Fibroblast of lung (primary cell): Measurements from ENCODE around the gene MCTP1. TPM values are rescaled to one million over a fixed set of nuclear protein-coding genes. Genes with fewer than 3 reads are reported as not detected.

Source experiments
- DNase-seq, 2 donors: peaks; one replicate each; pipeline versions ENCODE4 v3.0.0 to v3.0.0-alpha.2; 2010; ENCODE audit warnings: low read depth in 2 of 2
- H2AFZ ChIP-seq: 2 replicates; pipeline ENCODE4 v1.5.1; 2012; ENCODE audit warnings: low read length, control low read depth, inconsistent platforms
- H3K27ac ChIP-seq: 2 replicates; pipeline ENCODE4 v1.5.1; 2011; ENCODE audit warnings: low read length, control low read depth; ENCODE audit not compliant: insufficient read depth
- H3K27me3 ChIP-seq: 2 replicates; pipeline ENCODE4 v1.5.1; 2011; ENCODE audit warnings: mild to moderate bottlenecking, low read length; ENCODE audit not compliant: control insufficient read depth, insufficient read depth
- H3K36me3 ChIP-seq: 2 replicates; pipeline ENCODE4 v1.5.1; 2011; ENCODE audit warnings: low read length; ENCODE audit not compliant: control insufficient read depth, insufficient read depth
- H3K4me1 ChIP-seq: 2 replicates; pipeline ENCODE4 v1.5.1; 2011; ENCODE audit warnings: low read length; ENCODE audit not compliant: control insufficient read depth, insufficient read depth; ENCODE audit errors: extremely low read depth
- H3K4me2 ChIP-seq: 2 replicates; pipeline ENCODE4 v1.5.1; 2011; ENCODE audit warnings: low read length, control low read depth; ENCODE audit not compliant: insufficient read depth; ENCODE audit errors: extremely low read depth
- H3K4me3 ChIP-seq, 4 experiments: fragments of 200-600 bp in 1 of 4; sonication (generic) in 1 of 4; replicated peaks in 1 of 4; 2 replicates each; pipeline ENCODE4 v1.5.1; 2011 to 2016; ENCODE audit warnings: low read length in 4 of 4, low read depth in 3 of 4, mild to moderate bottlenecking in 3 of 4, control low read depth in 2 of 4, inconsistent platforms in 1 of 4, mixed read lengths in 1 of 4; ENCODE audit not compliant: insufficient read depth in 1 of 4; ENCODE audit errors: control extremely low read depth in 1 of 4
- H3K79me2 ChIP-seq: 2 replicates; pipeline ENCODE4 v1.5.1; 2012; ENCODE audit warnings: mild to moderate bottlenecking, low read length, inconsistent platforms; ENCODE audit not compliant: control insufficient read depth, insufficient read depth
- H3K9ac ChIP-seq: 2 replicates; pipeline ENCODE4 v1.5.1; 2011; ENCODE audit warnings: mild to moderate bottlenecking, low read length, control low read depth; ENCODE audit not compliant: insufficient read depth
- H3K9me3 ChIP-seq: 2 replicates; pipeline ENCODE4 v1.5.1; 2012; ENCODE audit warnings: low read depth, low read length; ENCODE audit not compliant: control insufficient read depth, insufficient read depth
- H4K20me1 ChIP-seq: 2 replicates; pipeline ENCODE4 v1.5.1; 2011; ENCODE audit warnings: low read length; ENCODE audit not compliant: control insufficient read depth, insufficient read depth; ENCODE audit errors: extremely low read depth
- CTCF ChIP-seq, 2 donors: IDR thresholded peaks in 1 of 2; conservative IDR thresholded peaks in 1 of 2; 1 replicate in 1 of 2; 2 replicates in 1 of 2; pipeline ENCODE4 v1.5.1; 2011 to 2012; ENCODE audit warnings: low read length in 2 of 2, control low read depth in 1 of 2, inconsistent platforms in 1 of 2, low read depth in 1 of 2, mild to moderate bottlenecking in 1 of 2
- EZH2 ChIP-seq: IDR thresholded peaks from 2 replicates; pipeline ENCODE4 v1.5.1; 2012; ENCODE audit warnings: low read length, control low read depth, mild to moderate bottlenecking; ENCODE audit errors: missing control alignments
- polyA minus RNA-seq: library from RNA; depleted of rRNA, polyadenylated mRNA; stranded (reverse); fragments of >200 nt; gene quantifications from 2 replicates; pipeline ENCODE4 v1.2.3, GENCODE V29; 2011; ENCODE audit warnings: low replicate concordance
- polyA plus RNA-seq, 2 donors: library from polyadenylated mRNA; depleted of rRNA in 1 of 2; stranded (reverse) in 1 of 2; unstranded in 1 of 2; fragments of >200 nt; gene quantifications; 2 replicates each; pipeline ENCODE4 v1.2.1, GENCODE V29; 2011 to 2012; ENCODE audit warnings: missing spikeins in 1 of 2
- total RNA-seq: library from RNA; depleted of rRNA; stranded (reverse); fragments of >200 nt; gene quantifications from 2 replicates; pipeline ENCODE4 v1.2.1, GENCODE V29; 2014

MCTP1 gene
- total RNA-seq (3.6 and 7.9 TPM in 2 replicates), polyA plus RNA-seq (0.78 and 4.2 TPM in 2 replicates), polyA minus RNA-seq (0.22 TPM in 1 of 2 replicates, not detected in the other)
- 0.78 and 3.5 TPM in 2 replicates for polyA plus RNA-seq (2012)

DNA sequence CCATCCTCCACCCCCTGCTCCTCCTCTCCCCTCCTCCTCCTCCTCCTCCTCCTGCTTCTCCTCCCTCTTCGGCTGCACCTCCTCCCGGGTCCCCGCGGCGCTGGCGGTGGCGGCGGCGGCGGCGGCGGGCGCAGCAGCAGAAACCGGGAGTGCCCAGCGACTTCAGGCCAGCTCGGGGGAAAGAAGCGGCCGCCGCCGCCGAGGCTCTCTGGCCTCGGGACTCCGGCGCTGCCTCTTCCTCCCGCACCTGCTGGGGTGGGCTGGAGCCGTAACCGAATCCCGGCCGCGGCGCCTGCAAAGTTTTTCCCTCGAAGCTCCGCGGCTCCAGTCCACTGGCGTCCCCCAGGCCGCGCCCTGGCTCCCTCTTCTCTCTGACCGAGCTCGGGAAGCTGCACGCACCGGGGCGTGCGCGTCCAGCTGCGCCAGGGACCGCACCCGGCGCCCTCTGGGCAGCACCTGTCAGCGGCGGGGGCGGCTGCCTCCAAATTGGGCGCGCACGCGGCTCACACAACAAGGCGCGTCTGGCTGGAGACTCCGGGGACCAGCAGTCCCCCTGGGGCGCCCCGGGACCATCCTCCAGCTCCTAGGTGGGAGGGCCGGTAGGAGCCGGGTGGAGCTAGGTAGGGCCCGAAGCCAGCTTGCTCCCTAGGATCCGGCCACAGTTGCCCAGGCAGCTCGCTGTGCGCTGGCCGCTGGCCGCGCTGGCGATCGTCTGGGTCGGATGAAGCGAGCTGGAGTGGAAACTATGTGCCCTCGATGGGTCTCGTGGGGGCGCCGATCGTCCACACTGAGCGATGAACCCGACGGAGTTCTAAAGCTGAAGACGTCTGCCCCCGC, at the start of gene MCTP1:
MCTP1 (minus strand) TSS at position 523 of the 837 bp plus-strand sequence.
- no peak within 1 kb of the TSS for H3K27ac ChIP-seq
- peak in 1 of 2 donors; percentile 25 for DNase-seq
- H3K9me3 ChIP-seq = no peaks in the 10 kb centered on the region
- H3K4me2 ChIP-seq = peak within 1 kb of the TSS; percentile 90
- no peaks in the 10 kb centered on the region for H3K36me3 ChIP-seq
- H3K79me2 ChIP-seq = no peaks in the 10 kb centered on the region
- peaks cover 25% of the 10 kb centered on the region for H3K27me3 ChIP-seq
- TF ChIP-seq EZH2 = peak; percentile 60
- no peak for TF ChIP-seq CTCF (conservative IDR thresholded peaks at IDR 0.05 in 1 of 2, IDR thresholded peaks at IDR 0.05 in 1 of 2; ENCODE audit: low read depth in 1 of 2, low read length in 2 of 2)
- H3K4me1 ChIP-seq = no peaks in the 10 kb centered on the region
- H3K4me3 ChIP-seq = peak within 1 kb of the TSS; percentile 40 to 57 (median 47)
- H3K9ac ChIP-seq = no peak within 1 kb of the TSS
- H4K20me1 ChIP-seq = no peaks in the 10 kb centered on the region
- H2AFZ ChIP-seq = peak within 1 kb of the TSS; percentile 45

DNA sequence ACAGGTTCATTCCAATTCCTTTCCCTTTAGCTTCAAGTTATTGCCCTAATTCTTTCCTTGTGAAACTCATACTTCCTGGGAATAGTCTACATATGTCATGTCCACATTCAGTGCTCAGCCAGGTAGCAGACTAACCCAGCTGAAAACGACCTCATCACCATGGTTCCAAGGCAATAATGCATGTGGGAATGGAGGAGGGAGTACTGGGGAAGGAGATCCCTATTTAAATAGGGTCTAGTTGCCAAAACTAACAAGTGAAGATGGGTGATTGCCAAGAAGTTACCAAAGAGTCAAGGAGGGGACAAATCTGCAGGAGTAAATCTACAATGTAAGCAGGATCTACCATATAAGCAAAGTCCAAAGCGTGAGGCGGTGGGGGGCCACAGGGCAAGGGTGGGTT, 47.3 kb upstream of the MCTP1 start:
- no peaks in the 10 kb centered on the region for H3K79me2 ChIP-seq
- H3K4me3 ChIP-seq = no peak overlapping the region
- H3K27ac ChIP-seq = no peak overlapping the region
- H2AFZ ChIP-seq = no peak overlapping the region
- no peaks in the 10 kb centered on the region for H3K4me1 ChIP-seq
- H3K4me2 ChIP-seq = no peak overlapping the region
- no peak for DNase-seq
- H3K36me3 ChIP-seq = no peaks in the 10 kb centered on the region
- no peaks in the 10 kb centered on the region for H3K9me3 ChIP-seq
- no peaks in the 10 kb centered on the region for H3K27me3 ChIP-seq
- H3K9ac ChIP-seq = no peak overlapping the region
- H4K20me1 ChIP-seq = no peaks in the 10 kb centered on the region
- TF ChIP-seq EZH2 (no peak), CTCF (conservative IDR thresholded peaks at IDR 0.05 in 1 of 2, IDR thresholded peaks at IDR 0.05 in 1 of 2; ENCODE audit: low read depth in 1 of 2, low read length in 2 of 2) (no peak)

GRCh38 chr5:95331358-95331757, 46.5 kb upstream of the MCTP1 start:
- Histone ChIP-seq H3K9me3 (no peaks in the 10 kb centered on the region), H3K79me2 (no peaks in the 10 kb centered on the region), H3K4me1 (no peaks in the 10 kb centered on the region), H3K9ac (no peak overlapping the region), H3K36me3 (no peaks in the 10 kb centered on the region), H3K4me2 (no peak overlapping the region), H3K27ac (no peak overlapping the region), H3K4me3 (no peak overlapping the region), H3K27me3 (no peaks in the 10 kb centered on the region), H4K20me1 (no peaks in the 10 kb centered on the region), H2AFZ (no peak overlapping the region)
- DNase-seq = no peak
- TF ChIP-seq CTCF (conservative IDR thresholded peaks at IDR 0.05 in 1 of 2, IDR thresholded peaks at IDR 0.05 in 1 of 2; ENCODE audit: low read depth in 1 of 2, low read length in 2 of 2) = no peak
- no peak for TF ChIP-seq EZH2
